8988T (cell line): Measurements from ENCODE around the gene MICAL3.
A peak's percentile ranks its signal among the peaks of the same experiment; 100 is the strongest.
"Not testable (repeated sequence)": the region's sequence is repeated elsewhere in the genome, so short reads cannot be mapped to it uniquely, and the experiment has no call there.

Experiments
- DNase-seq: peaks from one replicate; pipeline ENCODE4 v3.0.0; 2011

Gene MICAL3, protein sequence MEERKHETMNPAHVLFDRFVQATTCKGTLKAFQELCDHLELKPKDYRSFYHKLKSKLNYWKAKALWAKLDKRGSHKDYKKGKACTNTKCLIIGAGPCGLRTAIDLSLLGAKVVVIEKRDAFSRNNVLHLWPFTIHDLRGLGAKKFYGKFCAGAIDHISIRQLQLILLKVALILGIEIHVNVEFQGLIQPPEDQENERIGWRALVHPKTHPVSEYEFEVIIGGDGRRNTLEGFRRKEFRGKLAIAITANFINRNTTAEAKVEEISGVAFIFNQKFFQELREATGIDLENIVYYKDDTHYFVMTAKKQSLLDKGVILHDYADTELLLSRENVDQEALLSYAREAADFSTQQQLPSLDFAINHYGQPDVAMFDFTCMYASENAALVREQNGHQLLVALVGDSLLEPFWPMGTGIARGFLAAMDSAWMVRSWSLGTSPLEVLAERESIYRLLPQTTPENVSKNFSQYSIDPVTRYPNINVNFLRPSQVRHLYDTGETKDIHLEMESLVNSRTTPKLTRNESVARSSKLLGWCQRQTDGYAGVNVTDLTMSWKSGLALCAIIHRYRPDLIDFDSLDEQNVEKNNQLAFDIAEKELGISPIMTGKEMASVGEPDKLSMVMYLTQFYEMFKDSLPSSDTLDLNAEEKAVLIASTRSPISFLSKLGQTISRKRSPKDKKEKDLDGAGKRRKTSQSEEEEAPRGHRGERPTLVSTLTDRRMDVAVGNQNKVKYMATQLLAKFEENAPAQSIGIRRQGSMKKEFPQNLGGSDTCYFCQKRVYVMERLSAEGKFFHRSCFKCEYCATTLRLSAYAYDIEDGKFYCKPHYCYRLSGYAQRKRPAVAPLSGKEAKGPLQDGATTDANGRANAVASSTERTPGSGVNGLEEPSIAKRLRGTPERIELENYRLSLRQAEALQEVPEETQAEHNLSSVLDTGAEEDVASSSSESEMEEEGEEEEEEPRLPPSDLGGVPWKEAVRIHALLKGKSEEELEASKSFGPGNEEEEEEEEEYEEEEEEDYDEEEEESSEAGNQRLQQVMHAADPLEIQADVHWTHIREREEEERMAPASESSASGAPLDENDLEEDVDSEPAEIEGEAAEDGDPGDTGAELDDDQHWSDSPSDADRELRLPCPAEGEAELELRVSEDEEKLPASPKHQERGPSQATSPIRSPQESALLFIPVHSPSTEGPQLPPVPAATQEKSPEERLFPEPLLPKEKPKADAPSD (N-terminal part only)

DNA sequence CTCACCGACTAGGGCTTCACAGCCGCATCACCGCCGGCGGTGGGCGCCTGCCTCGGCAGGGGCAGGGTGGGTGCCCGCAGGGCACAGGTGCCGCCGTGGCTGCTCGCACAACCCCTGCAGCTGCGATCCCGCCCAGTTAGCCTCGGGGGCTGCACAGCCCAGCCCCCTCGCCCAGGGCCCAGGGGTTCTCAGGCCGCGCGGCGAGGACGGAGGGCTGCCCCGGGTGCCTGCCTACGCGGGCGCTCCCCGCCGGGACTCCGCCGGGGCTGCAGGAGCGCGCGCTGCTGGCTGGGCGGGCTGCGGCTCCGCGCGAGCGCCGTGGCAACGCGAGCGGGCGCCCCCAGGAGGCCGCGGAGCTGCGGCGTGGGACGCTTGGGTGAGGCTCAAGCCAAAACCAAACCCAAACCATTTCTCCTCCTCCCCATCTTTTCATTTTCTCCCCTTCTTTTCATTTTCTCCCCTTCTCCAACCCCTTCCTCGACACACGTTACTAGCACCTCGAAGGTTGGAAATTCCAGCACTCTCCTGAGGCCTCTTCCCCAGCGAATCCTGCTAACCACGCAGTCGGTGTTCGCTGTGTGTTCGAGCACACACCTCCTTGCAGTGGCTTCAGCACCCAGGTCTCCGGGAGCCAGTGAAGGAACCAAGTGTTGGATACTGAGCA is at the start of gene MICAL3:
Gene MICAL3 (minus strand): TSS at position 286 of the 664 bp plus-strand sequence. CDS start 117,749 bp downstream, outside the sequence.
- peak; percentile 69 for DNase-seq

DNA sequence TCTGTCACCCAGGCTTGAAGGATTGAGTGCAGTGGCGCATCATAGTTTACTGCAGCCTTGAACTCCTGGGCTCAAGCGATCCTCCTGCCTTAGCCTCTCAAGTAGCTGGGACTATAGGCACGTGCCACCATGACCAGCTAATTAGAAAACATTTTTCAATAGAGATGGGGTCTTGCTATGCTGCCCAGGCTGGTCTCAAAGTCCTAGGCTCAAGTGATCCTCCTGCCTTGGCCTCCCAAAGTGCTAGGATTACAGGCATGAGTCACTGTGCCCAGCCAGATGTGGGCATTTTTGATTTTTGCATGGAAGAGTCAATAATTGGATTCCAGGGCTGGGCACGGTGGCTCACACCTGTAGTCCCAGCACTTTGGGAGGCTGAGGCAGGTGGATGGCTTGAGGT is 49.6 kb upstream of the MICAL3 start:
- DNase-seq, result not testable (repeated sequence)

DNA sequence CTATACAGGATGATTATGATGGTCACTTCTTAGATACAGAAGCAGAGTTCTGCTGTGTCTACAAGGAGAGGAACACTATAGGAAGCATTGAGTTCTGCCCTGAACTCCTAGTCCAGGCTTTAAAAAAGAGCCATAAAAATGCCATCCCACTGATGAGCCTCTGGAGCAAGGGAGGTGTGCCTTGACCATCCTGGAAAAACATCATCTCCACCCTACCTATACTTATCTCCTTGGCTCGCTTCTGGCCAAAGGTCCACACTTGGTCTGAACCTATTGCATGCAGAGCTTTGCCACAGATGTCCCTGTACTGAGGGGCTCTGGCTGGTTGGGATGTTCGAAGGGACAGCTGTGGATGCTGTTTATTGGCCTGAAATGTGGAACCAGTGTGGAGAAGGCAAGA is 49.1 kb upstream of the MICAL3 start:
- no peak for DNase-seq

DNA sequence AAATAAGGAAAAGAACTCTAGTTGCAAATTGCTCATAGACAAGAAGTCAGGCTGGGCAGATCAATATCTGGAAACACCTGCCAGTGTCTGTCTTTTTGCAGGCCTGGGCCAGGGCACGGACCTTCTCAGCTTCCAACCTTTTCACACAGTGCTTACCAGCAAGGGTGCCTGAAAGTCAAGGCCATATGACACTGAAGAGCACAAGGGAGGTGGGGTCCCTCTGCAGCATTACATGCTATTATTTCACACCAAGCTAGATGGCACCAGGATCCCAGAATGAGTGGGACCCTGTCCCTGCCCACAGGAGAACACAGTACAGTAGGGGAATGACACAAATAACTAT is 47.6 kb upstream of the MICAL3 start:
- no peak for DNase-seq

DNA sequence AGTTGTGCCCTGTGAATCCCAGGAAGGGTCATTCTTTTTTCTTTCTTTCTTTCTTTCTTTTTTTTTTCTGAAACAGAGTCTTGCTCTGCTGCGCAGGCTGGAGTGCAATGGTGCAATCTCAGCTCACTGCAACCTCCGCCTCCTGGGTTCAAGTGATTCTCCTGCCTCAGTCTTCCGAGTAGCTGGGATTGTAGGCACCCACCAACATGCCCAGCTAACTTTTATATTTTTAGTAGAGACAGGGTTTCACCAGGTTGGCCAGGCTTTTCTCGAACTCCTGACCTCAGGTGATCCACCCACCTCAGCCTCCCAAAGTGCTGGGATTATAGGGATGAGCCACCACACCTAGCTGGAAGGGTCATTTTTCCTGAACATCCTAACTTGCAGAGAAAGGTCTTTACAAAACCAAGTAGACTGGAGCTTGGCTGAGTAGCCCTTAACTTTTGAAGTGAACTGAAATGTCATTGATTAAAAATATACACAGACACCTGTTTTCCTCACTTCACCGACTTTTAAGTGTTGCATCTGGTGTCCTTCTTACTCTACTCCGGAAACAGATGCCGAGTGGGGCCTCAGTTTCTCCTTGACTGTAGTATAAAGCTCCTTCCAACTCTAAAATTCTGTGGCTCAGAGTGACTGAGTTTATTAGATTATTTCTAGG is 47.1 kb upstream of the MICAL3 start:
- not testable (repeated sequence) for DNase-seq

DNA sequence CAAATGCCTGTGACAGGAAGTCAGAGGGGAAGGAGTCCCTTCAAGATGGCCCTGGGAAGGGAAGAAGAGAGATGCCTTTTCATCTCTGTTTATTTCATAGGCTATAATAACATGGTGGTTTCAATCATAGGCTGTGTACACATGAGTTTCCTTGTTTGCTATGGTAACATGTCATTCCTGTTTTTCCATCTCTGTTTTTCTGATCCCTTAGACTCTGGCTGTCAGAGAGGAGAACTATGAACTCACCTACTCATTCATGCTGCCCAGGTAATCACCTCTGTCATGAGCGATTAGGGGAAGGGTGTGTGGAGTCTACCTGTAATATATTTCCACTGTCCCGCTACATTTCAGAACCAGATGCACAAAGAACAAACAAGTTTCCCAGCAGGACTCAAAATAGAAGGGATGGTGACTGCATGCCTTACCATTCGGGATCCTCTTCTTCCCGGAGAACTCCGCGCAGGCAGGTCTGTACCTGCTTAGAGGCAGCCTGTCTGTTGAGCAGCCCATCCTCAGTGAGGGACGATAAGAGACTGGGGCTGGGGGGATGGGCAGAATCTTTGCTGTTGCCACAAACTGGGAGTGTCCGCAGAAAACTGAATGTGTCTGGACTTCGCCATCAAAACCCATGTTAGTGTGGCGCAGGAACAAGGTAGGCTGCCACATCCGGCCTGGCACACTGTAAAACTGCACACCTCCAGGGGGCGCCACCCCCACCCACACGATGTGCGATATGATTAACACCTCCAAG is 46.4 kb upstream of the MICAL3 start:
- DNase-seq, result no peak

DNA sequence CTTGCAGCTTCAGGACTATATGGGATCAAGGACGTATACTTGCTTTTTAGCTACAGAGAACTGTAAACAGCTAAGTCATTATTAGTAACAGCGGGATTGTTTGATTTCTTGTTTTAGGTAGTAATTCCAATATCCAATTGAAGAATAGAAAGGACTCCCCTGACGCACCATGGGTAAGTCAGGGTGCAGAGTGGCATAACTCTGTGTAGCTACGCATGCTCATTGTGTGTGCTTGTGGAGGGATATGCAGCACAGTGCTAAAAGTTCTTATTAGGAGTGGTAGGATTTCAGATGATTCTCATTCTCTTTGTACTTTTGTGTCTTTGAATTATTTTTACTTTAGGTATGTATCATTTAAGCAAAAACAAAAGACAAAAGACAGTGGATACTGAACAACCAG is 45.7 kb upstream of the MICAL3 start:
- no peak for DNase-seq

DNA sequence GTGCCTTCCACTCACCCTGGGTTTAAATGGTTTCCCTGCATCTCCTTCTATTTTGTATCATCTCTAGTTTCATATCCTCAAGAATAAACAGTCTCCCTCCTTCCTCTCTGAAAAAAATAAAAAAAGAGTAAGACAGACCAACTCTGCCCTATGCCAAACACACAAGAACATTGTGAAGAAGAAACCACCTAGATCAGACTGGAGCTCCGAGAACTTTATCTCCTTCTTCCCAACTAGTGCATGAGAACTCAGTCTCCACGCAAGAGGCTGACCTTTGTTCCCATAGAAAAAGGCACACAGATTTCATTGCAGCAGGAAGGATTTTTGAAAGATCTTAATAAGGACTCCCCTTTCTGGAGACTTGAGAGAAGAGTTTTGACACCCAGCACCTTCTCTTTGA is 44.7 kb upstream of the MICAL3 start:
- DNase-seq, result no peak

DNA sequence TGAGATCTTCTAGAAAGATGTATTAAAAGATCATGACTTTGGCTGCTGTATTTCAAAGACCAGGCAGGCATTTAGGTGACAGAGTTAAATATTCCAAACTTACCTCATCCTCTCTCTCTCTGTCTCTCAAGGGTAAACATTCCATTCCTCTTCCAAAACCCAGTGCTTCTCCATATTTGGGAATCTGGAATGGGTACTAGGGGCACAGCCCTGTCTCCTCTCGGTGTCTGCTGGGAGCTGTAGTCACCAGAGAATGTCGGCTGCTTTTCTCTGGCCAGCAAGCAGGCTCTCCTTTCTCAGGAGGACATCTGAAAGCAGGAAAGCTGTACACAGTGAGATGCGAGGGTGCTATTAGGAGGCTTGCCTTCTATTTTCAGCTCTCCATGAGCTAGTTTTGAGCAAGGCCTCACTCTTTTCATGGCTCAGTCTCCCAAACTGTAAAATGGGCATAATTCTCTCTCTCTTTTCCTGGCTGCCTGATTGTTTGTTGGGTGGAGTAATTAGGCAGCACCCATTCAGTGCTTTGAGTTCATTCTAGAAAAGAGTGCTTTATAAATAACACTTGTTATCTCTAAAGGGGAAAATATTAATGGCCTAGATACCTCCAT is 44.1 kb upstream of the MICAL3 start:
- no peak for DNase-seq

DNA sequence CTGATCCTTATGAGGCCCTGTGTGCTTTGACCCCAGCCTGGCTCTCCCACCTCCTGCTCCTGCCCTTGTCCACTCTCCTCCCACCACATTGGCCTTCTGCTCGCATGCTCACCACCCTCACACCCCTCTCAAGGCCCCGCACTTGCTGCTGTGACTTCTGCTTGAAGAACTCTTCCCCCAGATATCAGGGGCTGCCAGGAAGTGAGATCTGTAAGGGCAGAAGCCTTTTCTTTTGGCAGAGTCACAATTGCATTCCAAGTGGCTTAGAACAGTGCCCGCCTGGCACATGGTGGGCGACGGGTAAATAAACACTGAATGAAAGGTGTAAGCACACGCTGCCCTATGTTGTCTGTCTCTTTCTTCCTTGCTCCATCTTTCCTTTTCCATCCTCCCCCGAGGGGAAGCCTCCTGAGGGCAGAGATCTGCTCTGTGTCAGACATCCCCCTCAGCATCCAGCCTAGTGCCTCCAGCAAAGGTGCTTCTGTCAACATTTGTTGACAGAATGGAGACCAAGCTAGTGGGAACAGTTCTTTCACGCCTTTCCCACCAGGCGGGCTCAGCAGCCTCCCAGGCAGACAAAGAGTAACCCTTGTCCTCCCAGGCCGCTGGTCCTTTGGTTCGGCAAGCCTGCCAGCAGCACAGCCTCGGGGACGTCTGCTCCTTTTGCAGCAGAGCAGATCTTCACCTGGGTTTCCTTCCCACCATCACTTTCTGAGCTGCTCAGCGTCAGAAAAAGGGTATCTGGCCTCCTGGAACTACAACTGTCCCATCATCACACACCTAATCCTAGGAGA is 43.4 kb upstream of the MICAL3 start:
- DNase-seq, result no peak

DNA sequence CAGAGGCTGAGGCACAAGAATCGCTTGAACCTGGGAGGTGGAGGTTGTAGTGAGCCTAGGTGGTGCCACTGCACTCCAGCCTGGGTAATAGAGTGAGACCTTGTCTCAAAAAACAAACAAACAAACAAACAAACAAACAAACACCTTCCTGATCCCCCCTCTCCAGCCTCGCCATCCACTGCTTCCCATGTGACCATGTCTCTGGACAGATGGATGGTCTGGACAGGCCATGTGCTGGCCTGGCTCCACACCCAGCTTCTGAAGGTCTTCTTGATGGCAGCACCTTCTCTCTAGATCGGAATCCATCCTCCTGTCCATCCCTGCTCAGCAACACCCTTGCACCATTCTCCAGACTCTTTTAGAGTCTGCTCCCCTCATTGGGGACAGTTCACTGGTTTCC is 42.8 kb upstream of the MICAL3 start:
- DNase-seq, result no peak

DNA sequence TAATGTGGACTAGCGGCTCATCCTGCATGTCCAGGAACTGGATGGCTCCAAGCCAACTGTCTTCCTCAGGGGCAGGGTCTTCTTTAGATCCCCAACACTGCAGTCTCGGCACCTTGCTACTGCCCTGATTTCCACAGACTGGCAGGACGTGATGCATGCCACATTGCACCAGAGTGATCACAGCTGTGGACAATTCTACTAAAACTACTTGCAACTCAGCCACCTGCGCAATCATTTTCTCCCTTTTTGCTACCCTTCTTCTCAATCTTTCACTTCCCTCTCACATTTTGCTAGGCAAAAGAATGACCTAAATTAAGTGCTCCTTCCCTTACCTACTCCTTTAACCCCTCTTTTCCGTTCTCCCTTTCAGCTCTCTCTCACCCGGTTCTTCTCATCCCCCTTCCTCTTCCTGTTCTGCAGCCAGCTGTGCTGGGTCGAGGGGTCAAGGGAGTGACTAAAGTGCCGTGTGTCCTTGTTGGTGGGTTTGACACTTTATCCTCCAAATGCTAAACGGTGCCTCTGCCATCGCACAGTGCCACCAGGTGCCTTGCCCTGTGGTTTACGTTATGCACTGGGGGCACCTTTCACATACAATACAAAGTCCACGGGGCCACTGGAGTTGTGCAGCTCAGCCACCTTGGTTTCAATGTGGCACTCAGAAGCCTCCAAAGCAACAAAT is 42.0 kb upstream of the MICAL3 start:
- no peak for DNase-seq

DNA sequence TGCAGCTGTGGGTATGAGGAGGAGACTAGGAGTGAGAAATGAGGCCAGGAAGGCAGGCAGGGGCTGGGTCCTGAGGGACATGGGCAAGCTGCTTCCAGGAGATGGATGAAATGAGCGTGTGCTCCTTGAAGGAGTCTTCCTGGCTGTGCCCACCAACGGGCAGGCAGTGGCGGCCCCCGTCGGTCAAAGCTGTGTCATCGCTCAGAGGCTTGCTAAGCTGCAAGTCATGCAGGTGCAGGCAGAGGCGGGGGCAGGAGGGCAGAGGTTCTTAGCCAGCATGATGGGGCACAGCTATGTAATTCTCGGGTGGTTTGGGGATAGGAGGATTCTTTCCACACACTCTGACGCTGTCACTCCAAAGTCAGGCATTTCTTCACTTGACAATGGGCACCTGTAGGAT is 40.9 kb upstream of the MICAL3 start:
- DNase-seq, result no peak

DNA sequence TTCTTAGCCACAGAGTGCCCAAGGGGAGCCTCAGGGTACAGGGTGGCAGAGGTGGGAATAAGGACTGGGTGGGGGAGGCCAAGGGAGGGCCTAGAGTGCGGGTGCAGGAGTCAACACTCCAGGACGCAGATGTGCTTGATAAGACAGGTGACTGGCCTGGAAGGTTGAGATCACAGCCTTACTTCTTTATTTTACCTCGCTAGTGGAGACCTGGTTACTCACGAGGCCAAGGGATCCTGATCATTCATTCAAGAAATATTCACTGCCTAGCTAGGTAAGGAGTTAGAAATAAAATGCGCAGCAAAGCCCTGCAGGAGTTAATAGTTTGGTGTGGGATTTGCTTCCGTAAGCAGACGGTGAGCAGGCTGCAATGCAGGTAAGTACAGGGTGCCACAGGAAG is 40.3 kb upstream of the MICAL3 start:
- no peak for DNase-seq

DNA sequence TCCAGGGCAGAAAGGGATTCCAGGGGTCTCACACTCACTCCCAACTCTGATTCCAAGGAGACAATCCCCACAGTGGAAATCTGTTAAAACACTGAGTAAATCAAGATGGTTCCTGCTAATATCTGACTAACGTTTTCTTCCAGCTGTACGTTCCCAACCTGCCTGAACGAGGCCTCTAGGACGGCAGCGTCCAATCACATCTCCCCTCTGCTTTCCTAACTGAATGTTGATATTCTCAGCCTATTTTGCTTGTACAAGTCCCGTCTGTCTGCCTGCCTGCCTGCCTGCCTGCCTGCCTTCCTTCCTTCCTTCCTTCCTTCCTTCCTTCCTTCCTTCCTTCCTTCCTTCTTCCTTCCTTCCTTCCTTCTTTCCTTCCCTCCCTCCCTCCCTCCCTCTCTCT is 39.4 kb upstream of the MICAL3 start:
- DNase-seq, result not testable (repeated sequence)

DNA sequence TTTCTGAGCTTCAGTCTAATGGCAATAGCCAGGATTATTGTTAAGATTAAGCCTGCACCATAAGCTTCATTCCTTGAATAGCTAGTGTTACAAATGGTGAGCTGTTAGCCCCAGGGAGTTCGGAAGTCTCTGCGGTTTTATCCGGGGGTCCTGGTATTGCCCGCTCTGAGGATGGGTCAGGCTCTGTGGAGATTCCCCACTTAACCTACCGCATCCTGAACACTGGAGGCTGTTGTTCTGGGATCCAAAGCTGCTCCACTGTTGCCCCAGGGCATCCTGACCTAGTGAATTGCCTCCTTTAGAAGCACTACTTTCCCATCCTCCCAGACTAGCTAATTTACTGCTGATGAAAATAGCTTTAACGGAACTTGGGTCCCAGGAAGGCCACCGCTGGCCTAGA is 38.9 kb upstream of the MICAL3 start:
- no peak for DNase-seq

DNA sequence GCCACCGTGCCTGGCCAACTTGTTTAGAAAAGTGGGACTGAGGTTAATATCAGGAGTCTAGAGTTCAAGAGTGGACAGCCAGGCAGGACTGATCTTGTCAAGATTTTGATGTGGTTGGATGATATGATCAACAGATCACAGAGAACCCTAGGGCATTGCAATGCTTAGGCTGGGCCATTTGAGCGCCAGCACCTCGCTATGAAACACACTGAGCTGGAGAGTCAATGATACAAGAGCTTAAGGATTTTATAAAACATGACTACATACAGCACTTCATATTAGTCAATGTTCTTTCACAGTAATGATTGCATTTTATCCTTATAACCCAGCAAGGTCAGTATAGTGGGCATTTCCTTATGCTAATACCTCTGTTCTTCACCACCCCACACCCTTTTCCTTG is 38.1 kb upstream of the MICAL3 start:
- DNase-seq, result no peak

DNA sequence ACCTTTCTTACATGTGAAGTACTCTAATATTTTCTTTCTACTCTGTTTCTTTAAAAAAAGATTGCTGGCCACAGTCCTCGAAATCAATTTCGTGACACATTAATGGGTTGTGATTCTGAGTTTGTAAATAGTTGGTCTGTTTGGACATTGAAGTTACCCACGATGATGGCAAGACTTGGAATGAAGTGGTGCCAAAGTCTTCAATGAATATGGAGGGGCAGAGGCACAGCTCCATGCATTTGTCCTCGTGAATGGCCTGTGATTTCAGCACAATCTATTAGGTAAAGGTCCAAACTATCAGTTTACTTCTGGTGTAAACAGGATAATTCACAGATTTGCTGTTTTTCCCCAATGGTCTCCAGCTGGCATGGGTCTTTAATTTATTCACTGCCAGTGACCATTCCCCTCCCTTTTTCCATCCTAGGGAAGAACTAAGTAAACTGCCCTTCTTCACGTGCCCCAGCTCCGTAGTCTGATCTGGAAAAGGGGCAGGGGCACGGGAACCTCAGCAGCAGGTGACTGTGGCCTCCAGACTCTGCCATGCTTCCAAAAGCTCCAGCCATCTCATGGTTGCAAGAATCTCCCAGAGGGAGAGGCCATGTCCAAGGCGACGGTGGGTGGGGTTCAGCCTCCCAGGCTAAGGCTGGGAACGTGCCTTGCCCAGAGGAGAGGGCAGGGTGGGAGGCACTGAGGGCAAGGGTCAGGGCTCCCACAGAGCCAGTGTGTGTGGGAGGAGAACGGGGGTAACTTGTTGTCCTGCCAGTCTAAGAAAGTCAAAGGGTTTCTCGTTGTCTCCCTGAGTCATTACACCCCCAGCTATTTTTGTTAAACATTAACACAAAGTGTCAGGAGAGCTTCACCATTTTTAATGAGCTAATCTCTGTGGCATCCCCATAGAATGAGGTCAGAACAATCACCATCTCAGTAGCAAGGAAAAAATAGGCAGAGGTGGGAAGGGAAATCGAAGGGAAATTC is 36.6 kb upstream of the MICAL3 start:
- no peak for DNase-seq
